BJ (cell line): ENCODE measurements around the gene RIT1. TPM values are rescaled to one million over a fixed set of nuclear protein-coding genes. Genes with fewer than 3 reads are reported as not detected.

Experiments
- CTCF ChIA-PET: fragments of 350-600 bp; formaldehyde crosslinking; extraction: SDS; loops from one replicate; lab custom pipeline; 2021; ENCODE audit warnings: antibody characterized with exemption, inconsistent platforms; lab: Yijun Ruan, JAX
- POLR2A ChIA-PET: fragments of 300-600 bp; sonication (Branson Sonifier 250); formaldehyde crosslinking; extraction: SDS; loops from one replicate; lab custom pipeline; 2021; ENCODE audit warnings: antibody characterized with exemption; lab: Charles Lee
- DNase-seq: peaks from one replicate; pipeline ENCODE4 v3.0.0-alpha.2; 2011; ENCODE audit warnings: low read depth
- H3K27me3 ChIP-seq: 2 replicates; pipeline ENCODE4 v1.6.0; 2011; ENCODE audit warnings: low read length; ENCODE audit not compliant: control insufficient read depth, insufficient read depth
- H3K36me3 ChIP-seq: 2 replicates; pipeline ENCODE4 v1.5.1; 2011; ENCODE audit warnings: low read length; ENCODE audit not compliant: control insufficient read depth, insufficient read depth
- H3K4me3 ChIP-seq: 2 replicates; pipeline ENCODE4 v1.5.1; 2011; ENCODE audit warnings: low read depth, mild to moderate bottlenecking, control low read depth, low read length
- CTCF ChIP-seq: IDR thresholded peaks from 2 replicates; pipeline ENCODE4 v1.5.1; 2011; ENCODE audit warnings: low read depth, mild to moderate bottlenecking, control low read depth, inconsistent platforms, low read length, moderate library complexity; ENCODE audit not compliant: insufficient read depth
- polyA plus RNA-seq: library from polyadenylated mRNA; depleted of rRNA; stranded (reverse); fragments of >200 nt; gene quantifications from 2 replicates; pipeline ENCODE4 v1.2.3, GENCODE V29; 2011

Gene RIT1
- polyA plus RNA-seq, 1 experiment: 25.8 TPM

GRCh38 chr1:155909894-155910293, 1.3 kb downstream of the RIT1 start:
- H3K27me3 ChIP-seq: no peaks in the 10 kb centered on the region
- CTCF ChIA-PET: interaction anchor here (0.6 to 1.1 kb wide), 2 partner anchors 80 to 204 kb away, joined by 3 read pairs; no protein-coding TSS in a partner anchor
- POLR2A ChIA-PET: interaction anchor here (1.0 kb wide), 1 partner anchor 52 kb away, joined by 10 read pairs; no protein-coding TSS in a partner anchor
- no peak for DNase-seq
- no peak for TF ChIP-seq CTCF
- H3K4me3 ChIP-seq: peak overlapping the region; percentile 59
- H3K36me3 ChIP-seq: peaks cover 9% of the 10 kb centered on the region

GRCh38 chr1:155904261-155904660, 6.9 kb downstream of the RIT1 start:
- POLR2A ChIA-PET: no interaction called here
- TF ChIP-seq CTCF: no peak
- Histone ChIP-seq H3K27me3 (no peaks in the 10 kb centered on the region), H3K36me3 (peaks cover 18% of the 10 kb centered on the region), H3K4me3 (no peak overlapping the region)
- CTCF ChIA-PET: interaction anchor here (0.8 kb wide), 1 partner anchor 31 kb away, joined by 3 read pairs; no protein-coding TSS in a partner anchor
- no peak for DNase-seq

GRCh38 chr1:155900161-155900560, 11.0 kb downstream of the RIT1 start:
- Histone ChIP-seq H3K4me3 (no peak overlapping the region), H3K27me3 (no peaks in the 10 kb centered on the region), H3K36me3 (peaks cover 16% of the 10 kb centered on the region)
- no peak for DNase-seq
- CTCF ChIA-PET: no interaction called here
- POLR2A ChIA-PET: no interaction called here
- TF ChIP-seq CTCF: no peak

- POLR2A ChIA-PET: no interaction called here
- CTCF ChIA-PET: interaction anchor here (2.4 kb wide), 1 partner anchor 17 kb away, joined by 7 read pairs; no protein-coding TSS in a partner anchor
- no peak for TF ChIP-seq CTCF
- Histone ChIP-seq H3K27me3 (no peaks in the 10 kb centered on the region), H3K4me3 (no peak overlapping the region), H3K36me3 (peaks cover 14% of the 10 kb centered on the region)
- no peak for DNase-seq
These were observed 11.5 kb downstream of the RIT1 start for GRCh38 chr1:155899683-155900082.

GRCh38 chr1:155898888-155899287, 12.3 kb downstream of the RIT1 start:
- POLR2A ChIA-PET: no interaction called here
- CTCF ChIA-PET: interaction anchor here (0.6 to 2.4 kb wide), 2 partner anchors 17 to 21 kb away, joined by 3 to 7 read pairs; no protein-coding TSS in a partner anchor
- no peak for DNase-seq
- Histone ChIP-seq H3K36me3 (peaks cover 10% of the 10 kb centered on the region), H3K27me3 (no peaks in the 10 kb centered on the region), H3K4me3 (no peak overlapping the region)
- no peak for TF ChIP-seq CTCF
